Measurements from ENCODE around the gene TRPC4.

Gene TRPC4

DNA sequence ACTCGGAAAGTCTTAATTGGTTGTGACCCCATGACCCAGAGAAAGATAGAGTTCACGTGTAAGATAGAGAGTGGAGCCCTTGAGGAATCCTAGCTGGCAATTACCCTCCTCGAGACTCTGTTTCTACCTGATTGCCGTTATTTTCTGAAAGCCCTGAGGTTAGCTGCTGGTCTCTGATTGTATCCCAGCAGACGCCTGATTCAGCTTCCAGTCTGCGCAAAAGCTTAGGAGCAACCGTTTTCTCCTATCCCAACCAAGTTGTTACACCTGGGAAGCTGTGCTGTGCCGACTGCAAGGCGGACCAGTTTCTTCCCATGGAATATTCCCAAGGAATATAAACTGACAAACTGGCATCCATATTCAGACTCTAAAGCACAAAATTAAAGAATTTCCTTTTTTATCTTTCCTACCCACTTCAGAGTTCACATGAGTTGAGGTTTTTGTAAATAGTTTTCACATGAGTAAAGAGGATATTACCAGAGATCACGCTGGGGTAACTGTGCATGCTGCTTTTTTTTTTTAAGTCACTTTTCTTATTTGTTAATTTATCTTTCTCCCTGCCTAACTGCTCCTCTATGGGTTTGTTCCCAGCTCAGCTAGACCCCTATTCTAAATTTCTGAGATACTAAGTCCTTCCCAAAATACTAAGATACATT, 1.5 kb upstream of the TRPC4 start:
- intact Hi-C loops (cut with DNase I; ENCODE audit: low total_unique reads): no loop called here
- peak overlapping the region; percentile 74 to 75 for H3K4me3 ChIP-seq
- H3K27me3 ChIP-seq: no peaks in the 10 kb centered on the region
- H3K9me3 ChIP-seq: no peaks in the 10 kb centered on the region
- peaks cover 0 to 16% (median 7%) of the 10 kb centered on the region in 4 donors for H3K4me1 ChIP-seq
- no peak for DNase-seq
- TF ChIP-seq CTCF (IDR thresholded peaks at IDR 0.05): no peak
- no peaks in the 10 kb centered on the region for H3K36me3 ChIP-seq
- peak overlapping the region in 1 of 2 donors; percentile 72 for H3K27ac ChIP-seq

- peaks cover 0 to 16% (median 7%) of the 10 kb centered on the region in 4 donors for H3K4me1 ChIP-seq
- peak overlapping the region in 1 of 2 donors; percentile 72 for H3K27ac ChIP-seq
- intact Hi-C loops (cut with DNase I; ENCODE audit: low total_unique reads): no loop called here
- H3K36me3 ChIP-seq: no peaks in the 10 kb centered on the region
- TF ChIP-seq CTCF (IDR thresholded peaks at IDR 0.05): no peak
- DNase-seq: no peak
- no peaks in the 10 kb centered on the region for H3K9me3 ChIP-seq
- no peaks in the 10 kb centered on the region for H3K27me3 ChIP-seq
- H3K4me3 ChIP-seq: peak overlapping the region; percentile 74 to 75
These were observed 895 bp upstream of the TRPC4 start for GRCh38 chr13:37870489-37870845.

- Histone ChIP-seq H3K27ac (peak overlapping the region; percentile 55 to 72), H3K27me3 (no peaks in the 10 kb centered on the region), H3K36me3 (no peaks in the 10 kb centered on the region), H3K4me1 (peaks cover 0 to 19% (median 8%) of the 10 kb centered on the region in 4 donors), H3K4me3 (peak overlapping the region; percentile 74 to 75), H3K9me3 (no peaks in the 10 kb centered on the region)
- intact Hi-C loops (cut with DNase I; ENCODE audit: low total_unique reads): no loop called here
- no peak for TF ChIP-seq CTCF (IDR thresholded peaks at IDR 0.05)
- no peak for DNase-seq
These were observed 141 bp downstream of the TRPC4 start for GRCh38 chr13:37869506-37869755.

- Histone ChIP-seq H3K27me3 (no peaks in the 10 kb centered on the region), H3K36me3 (no peaks in the 10 kb centered on the region), H3K9me3 (no peaks in the 10 kb centered on the region), H3K27ac (peak overlapping the region; percentile 55 to 72), H3K4me1 (peaks cover 0 to 20% (median 8%) of the 10 kb centered on the region in 4 donors), H3K4me3 (peak overlapping the region; percentile 74 to 75)
- DNase-seq: peak in 1 of 2 donors; percentile 51
- intact Hi-C loops (cut with DNase I; ENCODE audit: low total_unique reads): no loop called here
- no peak for TF ChIP-seq CTCF (IDR thresholded peaks at IDR 0.05)
These were observed 674 bp downstream of the TRPC4 start for GRCh38 chr13:37868691-37869505.

DNA sequence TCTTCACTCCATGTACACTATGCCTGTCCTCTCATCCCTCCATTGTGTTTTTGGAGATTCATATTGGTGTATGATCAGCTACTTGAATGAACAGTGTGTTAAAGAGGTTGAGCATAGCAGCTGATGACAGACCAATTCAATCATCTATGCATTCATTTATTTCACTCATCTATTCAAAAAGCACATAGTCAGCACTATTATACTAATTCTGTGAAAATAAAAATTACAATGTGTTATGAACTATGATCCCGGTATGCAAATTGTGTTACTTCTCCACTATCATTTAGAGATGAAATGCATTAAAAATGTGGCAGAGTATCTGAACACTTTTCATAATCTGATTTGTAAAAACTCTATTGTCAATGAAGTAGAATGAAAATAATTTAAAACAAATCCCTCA, 5.9 kb downstream of the TRPC4 start:
- no peak overlapping the region for H3K4me3 ChIP-seq
- no peaks in the 10 kb centered on the region for H3K36me3 ChIP-seq
- peaks cover 0 to 20% (median 1%) of the 10 kb centered on the region in 4 donors for H3K4me1 ChIP-seq
- no peaks in the 10 kb centered on the region for H3K27me3 ChIP-seq
- no peaks in the 10 kb centered on the region for H3K9me3 ChIP-seq
- H3K27ac ChIP-seq: no peak overlapping the region
- no peak for DNase-seq
- intact Hi-C loops (cut with DNase I; ENCODE audit: low total_unique reads): no loop called here
- TF ChIP-seq CTCF (IDR thresholded peaks at IDR 0.05): no peak
